HG03354 (cell line): Measurements from ENCODE around the gene FREM1.

Experiments used
- ATAC-seq: cut with Tn5 transposase; IDR thresholded peaks from one replicate; pipeline ENCODE4 v1.9.1; 2021; ENCODE audit warnings: mild to moderate bottlenecking; ENCODE audit not compliant: unreplicated experiment, poor library complexity, severe bottlenecking

Gene FREM1

GRCh38 chr9:14827805-14828204 lies 82.4 kb downstream of the FREM1 start:
- ATAC-seq: no peak

- ATAC-seq: no peak
Observed at GRCh38 chr9:14824481-14824880, 85.7 kb downstream of the FREM1 start.

- ATAC-seq: no peak
Observed at GRCh38 chr9:14823800-14824199, 86.4 kb downstream of the FREM1 start.

- no peak for ATAC-seq
Observed at GRCh38 chr9:14822666-14823065, 87.6 kb downstream of the FREM1 start.

- no peak for ATAC-seq
Observed at GRCh38 chr9:14819183-14819582, 91.0 kb downstream of the FREM1 start.

- ATAC-seq: no peak
Observed at GRCh38 chr9:14814249-14814628, 96.0 kb downstream of the FREM1 start.

GRCh38 chr9:14813336-14814248 lies 96.6 kb downstream of the FREM1 start:
- ATAC-seq: no peak

- ATAC-seq: no peak
Observed at GRCh38 chr9:14812806-14813205, 97.4 kb downstream of the FREM1 start.

- no peak for ATAC-seq
Observed at GRCh38 chr9:14811844-14812243, 98.4 kb downstream of the FREM1 start.

GRCh38 chr9:14806941-14807520 lies 103.2 kb downstream of the FREM1 start:
- ATAC-seq: no peak

GRCh38 chr9:14799030-14799429 lies 111.2 kb downstream of the FREM1 start:
- no peak for ATAC-seq

- ATAC-seq: no peak
Observed at GRCh38 chr9:14797435-14797834, 112.8 kb downstream of the FREM1 start.

- no peak for ATAC-seq
Observed at GRCh38 chr9:14793389-14793788, 116.8 kb downstream of the FREM1 start.

GRCh38 chr9:14790628-14791027 lies 119.6 kb downstream of the FREM1 start:
- ATAC-seq: no peak

GRCh38 chr9:14788846-14789245 lies 121.4 kb downstream of the FREM1 start:
- ATAC-seq: no peak

- no peak for ATAC-seq
Observed at GRCh38 chr9:14783358-14783757, 126.9 kb downstream of the FREM1 start.

- no peak for ATAC-seq
Observed at GRCh38 chr9:14782286-14783051, 127.8 kb downstream of the FREM1 start.

- ATAC-seq: no peak
Observed at GRCh38 chr9:14780693-14781092, 129.5 kb downstream of the FREM1 start.

- ATAC-seq: no peak
Observed at GRCh38 chr9:14780251-14780650, 130.0 kb downstream of the FREM1 start.

GRCh38 chr9:14779566-14780022 lies 130.6 kb downstream of the FREM1 start:
- ATAC-seq: no peak
